ENCODE measurements around the gene UBE2E2.

The UBE2E2 gene

DNA sequence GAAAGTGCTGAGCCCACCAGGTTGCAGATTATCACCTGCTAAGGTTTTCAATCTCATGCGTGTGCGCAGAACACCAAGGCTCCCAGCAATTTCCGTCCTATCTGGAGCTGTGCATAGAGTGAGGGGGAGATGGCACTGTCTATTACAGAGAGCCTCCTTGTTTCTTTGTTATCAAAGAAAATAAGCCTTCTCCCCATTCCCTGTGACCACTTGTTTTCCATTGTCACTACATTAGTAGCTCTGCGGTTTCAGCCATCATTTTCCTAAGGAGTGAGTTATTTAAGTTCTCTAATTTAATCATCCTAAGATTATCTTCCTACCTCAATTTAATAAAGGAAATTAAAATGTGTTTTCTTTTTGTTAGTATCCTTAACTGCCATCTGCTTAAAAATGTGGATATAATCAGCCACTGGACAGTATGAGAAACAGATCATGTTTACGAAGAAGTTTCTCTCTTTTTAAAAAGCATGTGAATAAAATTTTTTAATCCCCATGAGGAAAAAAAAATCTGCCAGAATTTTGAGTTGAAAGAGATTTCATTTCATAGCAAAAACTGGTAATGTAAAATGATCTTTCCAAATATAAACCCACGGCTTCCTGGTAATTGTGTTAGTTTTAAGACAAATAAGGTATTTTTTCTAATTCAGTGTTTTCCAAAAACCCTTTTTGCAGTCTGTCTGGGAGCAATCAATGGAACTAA is 430.3 kb downstream of the UBE2E2 start:
- DNase-seq: no peak
- intact Hi-C loops (cut with DNase I): no loop called here

GRCh38 chr3:23637339-23637738 is 434.2 kb downstream of the UBE2E2 start:
- intact Hi-C loops (cut with DNase I): no loop called here
- DNase-seq: no peak

- intact Hi-C loops (cut with DNase I): no loop called here
- no peak for DNase-seq
Measured at GRCh38 chr3:23640471-23641146, 437.5 kb downstream of the UBE2E2 start.

All from posterior cingulate gyrus (tissue), 11 donors.